ENCODE data around the gene SNRPD2.
A peak's percentile ranks its signal among the peaks of the same experiment; 100 is the strongest.
"Not testable (repeated sequence)": the region's sequence is repeated elsewhere in the genome, so short reads cannot be mapped to it uniquely, and the experiment has no call there.

SNRPD2 gene

DNA sequence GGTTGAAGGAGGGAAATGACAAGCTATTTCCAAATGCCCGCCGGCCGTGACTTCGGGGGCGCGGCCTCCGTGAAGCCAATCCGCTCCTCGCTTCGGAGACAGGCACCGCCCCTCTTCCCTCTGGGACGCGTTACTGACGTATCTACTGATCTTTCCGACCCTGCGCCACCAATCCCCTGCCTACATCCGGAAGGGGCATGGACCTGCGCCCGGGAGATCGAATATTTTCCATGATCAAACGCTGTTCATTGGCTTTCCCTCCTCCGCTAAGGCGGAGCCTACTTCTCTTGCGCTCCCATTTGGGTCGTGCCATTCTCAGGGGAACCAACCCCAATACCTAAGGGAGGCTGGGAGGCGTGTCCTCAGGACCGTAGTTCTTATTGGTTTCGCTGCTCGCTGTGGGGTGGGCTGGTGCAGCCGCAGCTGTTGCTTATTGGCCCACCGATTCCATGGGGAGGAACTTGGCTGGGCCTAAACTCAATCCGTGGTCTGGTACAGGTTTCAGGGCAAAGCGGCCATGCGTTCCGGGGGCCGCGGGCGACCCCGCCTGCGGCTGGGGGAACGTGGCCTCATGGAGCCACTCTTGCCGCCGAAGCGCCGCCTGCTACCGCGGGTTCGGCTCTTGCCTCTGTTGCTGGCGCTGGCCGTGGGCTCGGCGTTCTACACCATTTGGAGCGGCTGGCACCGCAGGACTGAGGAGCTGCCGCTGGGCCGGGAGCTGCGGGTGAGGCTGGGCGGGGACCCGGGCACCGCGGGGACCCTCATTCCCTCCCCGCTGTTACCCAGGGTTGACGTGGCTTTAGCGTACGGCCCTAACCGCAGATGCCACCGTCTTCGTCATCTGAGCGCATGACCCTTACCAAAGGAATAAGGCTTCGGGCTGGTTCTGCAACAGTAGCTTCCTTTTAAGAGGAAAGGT is 693 bp upstream of the SNRPD2 start, which contains the start of gene QPCTL:
Gene QPCTL, plus strand, starts transcription at position 480 of the 919 bp plus-strand sequence. Its CDS starts 38 bp downstream, at position 518.
- TF ChIP-seq, protein P1, sequence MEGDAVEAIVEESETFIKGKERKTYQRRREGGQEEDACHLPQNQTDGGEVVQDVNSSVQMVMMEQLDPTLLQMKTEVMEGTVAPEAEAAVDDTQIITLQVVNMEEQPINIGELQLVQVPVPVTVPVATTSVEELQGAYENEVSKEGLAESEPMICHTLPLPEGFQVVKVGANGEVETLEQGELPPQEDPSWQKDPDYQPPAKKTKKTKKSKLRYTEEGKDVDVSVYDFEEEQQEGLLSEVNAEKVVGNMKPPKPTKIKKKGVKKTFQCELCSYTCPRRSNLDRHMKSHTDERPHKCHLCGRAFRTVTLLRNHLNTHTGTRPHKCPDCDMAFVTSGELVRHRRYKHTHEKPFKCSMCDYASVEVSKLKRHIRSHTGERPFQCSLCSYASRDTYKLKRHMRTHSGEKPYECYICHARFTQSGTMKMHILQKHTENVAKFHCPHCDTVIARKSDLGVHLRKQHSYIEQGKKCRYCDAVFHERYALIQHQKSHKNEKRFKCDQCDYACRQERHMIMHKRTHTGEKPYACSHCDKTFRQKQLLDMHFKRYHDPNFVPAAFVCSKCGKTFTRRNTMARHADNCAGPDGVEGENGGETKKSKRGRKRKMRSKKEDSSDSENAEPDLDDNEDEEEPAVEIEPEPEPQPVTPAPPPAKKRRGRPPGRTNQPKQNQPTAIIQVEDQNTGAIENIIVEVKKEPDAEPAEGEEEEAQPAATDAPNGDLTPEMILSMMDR (IDR thresholded peaks at IDR 0.05; ENCODE audit: low read depth, low read length, missing control alignments) = no peak
- peak within 1 kb of the TSS; percentile 98 for H3K4me3 ChIP-seq (replicated peaks; ENCODE audit: low read depth, low read length)
- peak; percentile 99 for DNase-seq (ENCODE audit: extremely low read depth, low read depth)

DNA sequence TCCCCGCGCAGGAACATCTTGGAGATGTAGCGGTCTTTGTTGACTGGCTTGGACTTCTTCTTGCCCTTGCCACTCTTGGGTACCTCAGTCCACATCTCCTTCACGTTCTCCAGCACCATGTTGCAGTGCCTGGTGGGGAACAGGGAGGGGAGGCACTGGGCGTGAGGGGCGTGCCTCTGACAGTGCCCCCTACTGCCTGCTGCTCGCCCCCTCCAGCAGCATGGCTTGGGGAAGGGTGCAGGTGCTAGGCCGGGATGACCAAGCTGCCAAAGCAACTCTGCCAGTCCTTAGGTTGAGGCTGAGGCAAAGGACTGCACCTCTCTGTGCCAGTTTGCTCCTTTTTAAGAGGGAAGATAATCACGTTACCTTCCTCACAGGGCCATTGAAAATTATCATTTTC is 4.2 kb downstream of the SNRPD2 start:
- no peak for DNase-seq (ENCODE audit: extremely low read depth, low read depth)
- TF ChIP-seq, protein P1 (IDR thresholded peaks at IDR 0.05; ENCODE audit: low read depth, low read length, missing control alignments) = no peak
- H3K4me3 ChIP-seq (replicated peaks; ENCODE audit: low read depth, low read length) = no peak overlapping the region

DNA sequence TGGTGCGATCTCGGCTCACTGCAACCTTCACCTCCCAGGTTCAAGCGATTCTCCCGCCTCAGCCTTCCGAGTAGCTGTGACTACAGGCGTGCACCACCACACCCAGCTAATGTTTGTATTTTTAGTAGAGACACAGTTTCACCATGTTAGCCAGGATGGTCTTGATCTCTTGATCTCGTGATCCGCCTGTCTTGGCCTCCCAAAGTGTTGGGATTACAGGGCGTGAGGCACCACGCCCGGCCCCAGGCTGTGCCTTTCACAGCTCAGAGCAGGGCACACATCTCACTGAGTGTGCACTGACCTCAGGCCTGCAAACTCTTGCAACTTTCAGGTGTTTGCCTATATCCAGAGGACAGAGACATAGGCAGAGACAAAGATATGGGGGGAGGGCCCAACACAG is 6.7 kb downstream of the SNRPD2 start:
- not testable (repeated sequence) for DNase-seq (ENCODE audit: extremely low read depth, low read depth); H3K4me3 ChIP-seq (replicated peaks; ENCODE audit: low read depth, low read length)

DNA sequence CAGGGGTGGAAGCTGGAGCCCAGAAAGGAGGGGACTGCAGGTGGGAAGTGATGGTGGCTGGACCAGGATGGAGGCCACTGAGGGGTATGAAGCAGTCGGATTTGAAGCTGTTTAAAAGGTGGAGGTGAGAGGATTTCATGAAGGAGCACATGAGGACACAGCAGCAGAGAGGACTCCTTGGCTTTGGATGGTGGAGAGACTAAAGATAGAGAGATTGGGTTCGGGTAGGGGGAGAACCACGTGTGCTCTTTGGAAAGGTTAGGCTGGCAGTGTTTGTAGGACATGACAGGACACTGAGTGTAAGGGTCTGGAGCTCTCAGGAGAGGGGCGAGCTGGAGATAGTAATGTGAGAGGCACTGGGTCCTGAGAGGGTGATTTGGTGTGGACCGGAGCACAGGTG is 8.8 kb downstream of the SNRPD2 start:
- DNase-seq (ENCODE audit: extremely low read depth, low read depth) = no peak
- TF ChIP-seq, protein P1 (IDR thresholded peaks at IDR 0.05; ENCODE audit: low read depth, low read length, missing control alignments) = no peak
- H3K4me3 ChIP-seq (replicated peaks; ENCODE audit: low read depth, low read length) = no peak overlapping the region

DNA sequence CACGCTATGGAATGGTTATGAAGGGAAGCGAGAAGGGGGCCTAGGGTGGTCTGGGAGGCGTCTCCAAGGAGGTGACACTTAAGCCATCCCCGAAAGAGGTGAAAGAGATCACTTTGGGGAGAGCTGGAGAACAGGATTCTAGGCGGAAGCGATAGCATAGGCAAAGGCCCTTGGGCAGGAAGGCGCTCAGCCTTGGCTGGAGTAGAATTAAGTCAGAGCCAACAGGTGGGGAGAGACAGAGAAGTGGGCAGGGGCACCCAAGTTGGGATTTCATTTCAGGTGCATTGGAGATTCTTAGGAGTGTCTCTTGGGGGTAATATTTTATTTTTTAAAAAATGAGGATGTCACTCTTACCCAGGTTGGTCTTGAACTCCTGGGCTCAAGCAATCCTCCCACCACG is 9.6 kb downstream of the SNRPD2 start:
- H3K4me3 ChIP-seq (replicated peaks; ENCODE audit: low read depth, low read length) = no peak overlapping the region
- TF ChIP-seq, protein P1 (IDR thresholded peaks at IDR 0.05; ENCODE audit: low read depth, low read length, missing control alignments) = no peak
- no peak for DNase-seq (ENCODE audit: extremely low read depth, low read depth)

DNA sequence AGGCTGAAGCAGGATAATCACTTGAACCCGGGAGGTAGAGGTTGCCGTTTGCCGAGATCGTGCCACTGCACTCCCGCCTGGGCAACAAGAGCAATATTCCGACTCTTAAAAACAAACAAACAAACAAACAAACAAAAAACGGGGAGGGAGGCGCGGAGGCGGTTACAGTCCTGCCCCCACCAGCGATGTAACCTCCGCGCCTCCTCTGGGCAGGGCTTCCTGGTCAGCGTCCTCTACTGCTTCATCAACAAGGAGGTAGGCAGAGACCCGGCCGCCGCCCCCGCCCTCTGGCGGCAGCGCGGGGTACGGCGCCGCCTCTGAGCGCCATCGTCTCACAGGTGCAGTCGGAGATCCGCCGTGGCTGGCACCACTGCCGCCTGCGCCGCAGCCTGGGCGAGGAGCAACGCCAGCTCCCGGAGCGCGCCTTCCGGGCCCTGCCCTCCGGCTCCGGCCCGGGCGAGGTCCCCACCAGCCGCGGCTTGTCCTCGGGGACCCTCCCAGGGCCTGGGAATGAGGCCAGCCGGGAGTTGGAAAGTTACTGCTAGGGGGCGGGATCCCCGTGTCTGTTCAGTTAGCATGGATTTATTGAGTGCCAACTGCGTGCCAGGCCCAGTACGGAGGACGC is 10.2 kb downstream of the SNRPD2 start:
- DNase-seq (ENCODE audit: extremely low read depth, low read depth) = no peak

More for the DNA sequence above, 10.2 kb downstream of the SNRPD2 start:
- TF ChIP-seq, protein P1 (IDR thresholded peaks at IDR 0.05; ENCODE audit: low read depth, low read length, missing control alignments) = peak; percentile 90
- H3K4me3 ChIP-seq (replicated peaks; ENCODE audit: low read depth, low read length) = peak overlapping the region; percentile 24

Data from HFF-Myc (cell line).